IMR-90 (cell line): ENCODE measurements around the gene URM1. TPM values are rescaled to one million over a fixed set of nuclear protein-coding genes. Genes with fewer than 3 reads are reported as not detected.
A peak's percentile ranks its signal among the peaks of the same experiment; 100 is the strongest.

Experiments used
- ATAC-seq: fragments of 200-7000 bp; cut with Tn5 transposase; 2 replicates; pipeline ENCODE4 v1.9.1; 2020; ENCODE audit warnings: low read depth, mild to moderate bottlenecking, moderate library complexity
- BruUV-seq: library from RNA; stranded (reverse); fragments of 400-500 nt; replicated peaks from 2 replicates; lab custom pipeline; 2021; lab: Mats Ljungman, UMichigan
- CTCF ChIA-PET: fragments of 300-600 bp; formaldehyde crosslinking; extraction: SDS; loops from one replicate; lab custom pipeline; 2021; ENCODE audit warnings: antibody characterized with exemption; lab: Yijun Ruan, JAX
- POLR2A ChIA-PET: fragments of 300-600 bp; sonication (Branson Sonifier 250); formaldehyde crosslinking; loops from one replicate; lab custom pipeline; 2022; ENCODE audit warnings: antibody characterized with exemption; ENCODE audit not compliant: unreplicated experiment; lab: Charles Lee
- DNase-seq: peaks from one replicate; pipeline ENCODE4 v3.0.0; 2013
- H2AFZ ChIP-seq: replicated peaks from 2 replicates; pipeline ENCODE3; 2013; ENCODE audit warnings: low read length, mild to moderate bottlenecking; ENCODE audit not compliant: poor library complexity
- H2AK5ac ChIP-seq: 2 replicates; pipeline ENCODE4 v1.6.1; 2013; ENCODE audit warnings: low read depth, low read length, inconsistent platforms
- H2AK9ac ChIP-seq: replicated peaks from 2 replicates; pipeline ENCODE3; 2013; ENCODE audit warnings: mild to moderate bottlenecking, low read depth, low read length, moderate library complexity; ENCODE audit not compliant: poor library complexity
- H2BK120ac ChIP-seq: 2 replicates; pipeline ENCODE4 v1.6.1; 2013; ENCODE audit warnings: low read depth, low read length, inconsistent platforms
- H2BK15ac ChIP-seq: 3 replicates; pipeline ENCODE4 v1.6.1; 2013; ENCODE audit warnings: low read depth, low read length, inconsistent platforms
- H2BK20ac ChIP-seq: 2 replicates; pipeline ENCODE4 v1.6.1; 2013; ENCODE audit warnings: low read depth, mild to moderate bottlenecking, inconsistent platforms, low read length, moderate library complexity
- H2BK5ac ChIP-seq: 2 replicates; pipeline ENCODE4 v1.6.1; 2013; ENCODE audit warnings: mild to moderate bottlenecking, low read depth, low read length, inconsistent platforms; ENCODE audit not compliant: poor library complexity, severe bottlenecking
- H3K14ac ChIP-seq: replicated peaks from 2 replicates; pipeline ENCODE4 v1.6.1; 2013; ENCODE audit warnings: low read depth, low read length, inconsistent platforms
- H3K18ac ChIP-seq: 2 replicates; pipeline ENCODE4 v1.6.1; 2013; ENCODE audit warnings: low read depth, low read length, control low read depth
- H3K23ac ChIP-seq: 2 replicates; pipeline ENCODE4 v1.6.1; 2013; ENCODE audit warnings: low read depth, low read length, inconsistent platforms
- H3K27ac ChIP-seq: 2 replicates; pipeline ENCODE4 v1.5.1; 2013; ENCODE audit warnings: mild to moderate bottlenecking, control low read depth, low read length; ENCODE audit not compliant: insufficient read depth
- H3K27me3 ChIP-seq: 2 replicates; pipeline ENCODE4 v1.6.1; 2013; ENCODE audit warnings: low read length; ENCODE audit not compliant: control insufficient read depth, insufficient read depth
- H3K36me3 ChIP-seq: 2 replicates; pipeline ENCODE4 v1.6.1; 2013; ENCODE audit warnings: low read length, mixed read lengths; ENCODE audit not compliant: control insufficient read depth, insufficient read depth
- H3K4ac ChIP-seq: 2 replicates; pipeline ENCODE4 v1.6.1; 2013; ENCODE audit warnings: low read depth, low read length, inconsistent platforms
- H3K4me1 ChIP-seq: 2 replicates; pipeline ENCODE4 v1.6.1; 2013; ENCODE audit warnings: low read length, mixed read lengths; ENCODE audit not compliant: control insufficient read depth, insufficient read depth
- H3K4me2 ChIP-seq: 2 replicates; pipeline ENCODE4 v1.6.1; 2013; ENCODE audit warnings: low read depth, mild to moderate bottlenecking, control low read depth, low read length, moderate library complexity
- H3K4me3 ChIP-seq: 2 replicates; pipeline ENCODE4 v1.5.1; 2013; ENCODE audit warnings: low read depth, mild to moderate bottlenecking, control low read depth, low read length, moderate library complexity; ENCODE audit not compliant: insufficient read depth
- H3K56ac ChIP-seq: 2 replicates; pipeline ENCODE4 v1.6.1; 2013; ENCODE audit warnings: low read length, inconsistent platforms; ENCODE audit not compliant: insufficient read depth; ENCODE audit errors: extremely low read depth
- H3K79me1 ChIP-seq, 2 experiments: 2 replicates each; pipeline ENCODE4 v1.6.1; 2013; ENCODE audit warnings: low read length in 2 of 2, inconsistent platforms in 1 of 2, low read depth in 1 of 2
- H3K9ac ChIP-seq: 2 replicates; pipeline ENCODE4 v1.6.1; 2013; ENCODE audit warnings: low read depth, low read length, control low read depth
- H3K9me1 ChIP-seq: 2 replicates; pipeline ENCODE4 v1.6.1; 2013; ENCODE audit warnings: low read length, inconsistent platforms; ENCODE audit not compliant: insufficient read depth
- H3K9me3 ChIP-seq: 2 replicates; pipeline ENCODE4 v1.6.1; 2013; ENCODE audit warnings: low read length; ENCODE audit not compliant: control insufficient read depth, insufficient read depth
- H4K20me1 ChIP-seq: 2 replicates; pipeline ENCODE4 v1.6.1; 2013; ENCODE audit warnings: low read length, inconsistent platforms; ENCODE audit not compliant: insufficient read depth
- H4K5ac ChIP-seq: 2 replicates; pipeline ENCODE4 v1.6.1; 2013; ENCODE audit warnings: mild to moderate bottlenecking, low read depth, low read length, control low read depth
- H4K8ac ChIP-seq, 2 experiments: 2 replicates each; pipeline ENCODE4 v1.6.1; 2013; ENCODE audit warnings: low read depth in 2 of 2, low read length in 2 of 2, control low read depth in 1 of 2, inconsistent platforms in 1 of 2
- H4K91ac ChIP-seq: 2 replicates; pipeline ENCODE4 v1.6.1; 2013; ENCODE audit warnings: low read depth, low read length, inconsistent platforms; ENCODE audit not compliant: insufficient read depth
- BHLHE40 ChIP-seq: fragments of 150-350 bp; IDR thresholded peaks from 2 replicates; pipeline ENCODE4 v1.6.1; 2016; ENCODE audit warnings: mild to moderate bottlenecking, low read depth, low read length
- CEBPB ChIP-seq: IDR thresholded peaks from 2 replicates; pipeline ENCODE4 v1.6.1; 2012; ENCODE audit warnings: low read depth, low read length, improper control_type of control experiment
- CHD1 ChIP-seq: IDR thresholded peaks from 2 replicates; pipeline ENCODE4 v1.6.1; 2012; ENCODE audit warnings: low read depth, low read length, improper control_type of control experiment
- MAFK ChIP-seq: IDR thresholded peaks from 2 replicates; pipeline ENCODE4 v1.6.1; 2012; ENCODE audit warnings: low read depth, low read length, improper control_type of control experiment
- NFE2L2 ChIP-seq: fragments of 150-350 bp; IDR thresholded peaks from 2 replicates; pipeline ENCODE4 v1.6.1; 2016; ENCODE audit warnings: low read depth, mild to moderate bottlenecking, low read length
- POLR2A ChIP-seq: IDR thresholded peaks from 2 replicates; pipeline ENCODE4 v1.6.1; 2012; ENCODE audit warnings: mild to moderate bottlenecking, low read depth, low read length
- RCOR1 ChIP-seq: IDR thresholded peaks from 2 replicates; pipeline ENCODE4 v1.6.1; 2012; ENCODE audit warnings: mild to moderate bottlenecking, low read length, improper control_type of control experiment; ENCODE audit not compliant: insufficient replicate concordance
- RFX5 ChIP-seq: IDR thresholded peaks from 2 replicates; pipeline ENCODE4 v1.8.0; 2012; ENCODE audit warnings: low read depth, mild to moderate bottlenecking, low read length, moderate library complexity
- SMC3 ChIP-seq: fragments of 150-350 bp; IDR thresholded peaks from 2 replicates; pipeline ENCODE4 v1.6.1; 2016; ENCODE audit warnings: low read depth, mild to moderate bottlenecking, antibody characterized with exemption, low read length, moderate library complexity
- WGBS, 2 experiments: methylation state at CpG; one replicate each; pipeline versions ENCODE4 v1.1.5 to v1.1.7; 2013; ENCODE audit warnings: missing lambda C conversion rate in 2 of 2; ENCODE audit not compliant: insufficient read length in 1 of 2; ENCODE audit errors: extremely low coverage in 2 of 2; 5-methylcytosine and 5-hydroxymethylcytosine counted together
- dilution Hi-C: fragments of 300-500 bp; cut with HindIII; formaldehyde crosslinking; loops from one replicate; pipeline ENCODE4 v1.14.3; 2018; ENCODE audit warnings: low sequenced_read_pairs; ENCODE audit not compliant: unreplicated experiment
- in situ Hi-C: fragments of 300-500 bp; cut with MboI; formaldehyde crosslinking; loops from 3 replicates; pipeline ENCODE4 v1.14.3; 2019; ENCODE audit warnings: low sequenced_read_pairs, inconsistent platforms, mixed read lengths
- intact Hi-C: fragments of 100-400 bp; cut with micrococcal nuclease; formaldehyde crosslinking; loops from 2 replicates; pipeline ENCODE4 v1.10.0; 2022
- polyA plus RNA-seq, 3 experiments: library from polyadenylated mRNA; depleted of rRNA; stranded (reverse); fragments of >200 nt; gene quantifications; 2 replicates each; pipeline ENCODE4 v1.2.3, GENCODE V29; 2012; ENCODE audit warnings: low replicate concordance in 1 of 3
- total RNA-seq: library from RNA; depleted of rRNA; stranded (reverse); fragments of >200 nt; gene quantifications from 2 replicates; pipeline ENCODE4 v1.2.3, GENCODE V29; 2012
- TF ChIP-seq, protein P1 (sequence below): fragments of 150-350 bp; IDR thresholded peaks from 2 replicates; pipeline ENCODE4 v1.6.1; 2017; ENCODE audit warnings: mild to moderate bottlenecking, antibody characterized with exemption, low read length, low read depth
- TF ChIP-seq, protein P2 (sequence below): fragments of 150-350 bp; IDR thresholded peaks from 2 replicates; pipeline ENCODE4 v1.6.1; 2016; ENCODE audit warnings: low read depth, mild to moderate bottlenecking, low read length, moderate library complexity, borderline replicate concordance
- TF ChIP-seq, protein P3 (sequence below): conservative IDR thresholded peaks from 2 replicates; pipeline ENCODE4 v1.5.1; 2012; ENCODE audit warnings: mild to moderate bottlenecking, low read depth, low read length, improper control_type of control experiment

The URM1 gene
- total and polyA plus RNA-seq, 2 of the 4 experiments (the other 2 are of a cell fraction) = 33.2 to 66.9 TPM

DNA sequence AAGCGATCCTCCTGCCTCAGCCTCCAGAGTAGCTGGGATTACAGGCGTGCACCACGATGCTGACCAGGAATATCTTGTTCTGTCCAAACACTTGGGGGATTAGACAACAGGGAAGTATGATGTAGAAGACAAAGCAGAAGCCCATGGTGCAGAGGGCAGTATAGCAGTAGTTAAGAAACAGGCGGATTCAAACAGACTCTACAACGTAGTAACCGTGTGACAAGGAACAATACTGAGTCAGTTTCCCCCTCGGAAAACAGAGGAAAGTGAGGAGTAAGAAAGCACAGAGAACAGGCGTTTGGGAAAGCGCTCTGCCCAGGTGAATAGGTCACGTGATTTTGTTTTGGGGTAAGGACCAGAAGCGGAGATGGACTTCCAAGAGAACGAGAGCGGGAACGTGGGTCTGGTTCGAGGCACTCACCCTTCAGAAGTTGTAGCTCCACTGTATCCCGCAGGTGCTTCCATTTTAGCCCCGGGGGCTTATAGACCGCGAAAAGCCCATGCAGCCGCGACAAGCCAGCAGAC is 49.2 kb upstream of the URM1 start:
- Histone ChIP-seq H4K5ac (peak overlapping the region; percentile 85), H2AFZ (peak overlapping the region; percentile 98), H3K14ac (peak overlapping the region; percentile 1), H3K79me1 (peaks cover 38 to 51% of the 10 kb centered on the region in 2 experiments), H3K4me3 (peak overlapping the region; percentile 57), H3K9me3 (no peaks in the 10 kb centered on the region), H3K27ac (peak overlapping the region; percentile 37), H3K9me1 (peaks cover 2% of the 10 kb centered on the region; the same call in 1 of the 2 replicates), H2BK120ac (no peak overlapping the region), H2AK5ac (peak overlapping the region; percentile 84), H3K36me3 (peaks cover 16% of the 10 kb centered on the region), H3K23ac (peak overlapping the region; percentile 84), H3K18ac (no peak overlapping the region), H3K4ac (peak overlapping the region; percentile 80), H3K9ac (peak overlapping the region; percentile 89), H4K8ac (peak overlapping the region; percentile 99 to 100), H3K4me1 (peaks cover 5% of the 10 kb centered on the region), H2BK20ac (no peak overlapping the region), H2BK5ac (peak overlapping the region; percentile 33), H3K4me2 (peak overlapping the region; percentile 95), H3K27me3 (no peaks in the 10 kb centered on the region), H2BK15ac (peak overlapping the region; percentile 48; the same call in 2 of the 3 replicates), H2AK9ac (peak overlapping the region; percentile 89), H4K91ac (peak overlapping the region; percentile 85; the same call in 1 of the 2 replicates), H3K56ac (peak overlapping the region; percentile 74), H4K20me1 (0 out of 2 replicates have a peak, but pooled peaks cover 4% of the 10 kb centered on the region)
- ChIA-PET POLR2A (no interaction called here), CTCF (no interaction called here)
- dilution Hi-C loops = no loop called here
- BruUV-seq = no TSS peak
- 2% methylated on average over 13 of the region's 21 CpGs; no CpG with 5 or more reads in 1 of the 2 experiments for WGBS, 2 experiments
- TF ChIP-seq NFE2L2 (no peak), RCOR1 (no peak), MAFK (no peak), CHD1 (no peak), BHLHE40 (0 out of 2 replicates have a peak, but pooled peaks have one; percentile 3), RFX5 (no peak), SMC3 (no peak), CEBPB (no peak), POLR2A (no peak)
- TF ChIP-seq, protein P1, sequence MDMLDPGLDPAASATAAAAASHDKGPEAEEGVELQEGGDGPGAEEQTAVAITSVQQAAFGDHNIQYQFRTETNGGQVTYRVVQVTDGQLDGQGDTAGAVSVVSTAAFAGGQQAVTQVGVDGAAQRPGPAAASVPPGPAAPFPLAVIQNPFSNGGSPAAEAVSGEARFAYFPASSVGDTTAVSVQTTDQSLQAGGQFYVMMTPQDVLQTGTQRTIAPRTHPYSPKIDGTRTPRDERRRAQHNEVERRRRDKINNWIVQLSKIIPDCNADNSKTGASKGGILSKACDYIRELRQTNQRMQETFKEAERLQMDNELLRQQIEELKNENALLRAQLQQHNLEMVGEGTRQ = peak; percentile 85
- TF ChIP-seq, protein P2, sequence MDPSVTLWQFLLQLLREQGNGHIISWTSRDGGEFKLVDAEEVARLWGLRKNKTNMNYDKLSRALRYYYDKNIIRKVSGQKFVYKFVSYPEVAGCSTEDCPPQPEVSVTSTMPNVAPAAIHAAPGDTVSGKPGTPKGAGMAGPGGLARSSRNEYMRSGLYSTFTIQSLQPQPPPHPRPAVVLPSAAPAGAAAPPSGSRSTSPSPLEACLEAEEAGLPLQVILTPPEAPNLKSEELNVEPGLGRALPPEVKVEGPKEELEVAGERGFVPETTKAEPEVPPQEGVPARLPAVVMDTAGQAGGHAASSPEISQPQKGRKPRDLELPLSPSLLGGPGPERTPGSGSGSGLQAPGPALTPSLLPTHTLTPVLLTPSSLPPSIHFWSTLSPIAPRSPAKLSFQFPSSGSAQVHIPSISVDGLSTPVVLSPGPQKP = no peak
- TF ChIP-seq, protein P3, sequence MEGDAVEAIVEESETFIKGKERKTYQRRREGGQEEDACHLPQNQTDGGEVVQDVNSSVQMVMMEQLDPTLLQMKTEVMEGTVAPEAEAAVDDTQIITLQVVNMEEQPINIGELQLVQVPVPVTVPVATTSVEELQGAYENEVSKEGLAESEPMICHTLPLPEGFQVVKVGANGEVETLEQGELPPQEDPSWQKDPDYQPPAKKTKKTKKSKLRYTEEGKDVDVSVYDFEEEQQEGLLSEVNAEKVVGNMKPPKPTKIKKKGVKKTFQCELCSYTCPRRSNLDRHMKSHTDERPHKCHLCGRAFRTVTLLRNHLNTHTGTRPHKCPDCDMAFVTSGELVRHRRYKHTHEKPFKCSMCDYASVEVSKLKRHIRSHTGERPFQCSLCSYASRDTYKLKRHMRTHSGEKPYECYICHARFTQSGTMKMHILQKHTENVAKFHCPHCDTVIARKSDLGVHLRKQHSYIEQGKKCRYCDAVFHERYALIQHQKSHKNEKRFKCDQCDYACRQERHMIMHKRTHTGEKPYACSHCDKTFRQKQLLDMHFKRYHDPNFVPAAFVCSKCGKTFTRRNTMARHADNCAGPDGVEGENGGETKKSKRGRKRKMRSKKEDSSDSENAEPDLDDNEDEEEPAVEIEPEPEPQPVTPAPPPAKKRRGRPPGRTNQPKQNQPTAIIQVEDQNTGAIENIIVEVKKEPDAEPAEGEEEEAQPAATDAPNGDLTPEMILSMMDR = no peak
- DNase-seq (no peak), ATAC-seq (peak; percentile 8)
- in situ Hi-C loops = no loop called here
- intact Hi-C loops = loop anchor here (2.0 kb wide), 1 partner anchor 27 kb away; no protein-coding TSS in a partner anchor
